Naive B cell (primary cell): ENCODE data around the gene WDR20. TPM values are rescaled to one million over a fixed set of nuclear protein-coding genes. Genes with fewer than 3 reads are reported as not detected.
"Not testable (repeated sequence)": the region's sequence is repeated elsewhere in the genome, so short reads cannot be mapped to it uniquely, and the experiment has no call there.

ENCODE experiments used
- ATAC-seq, 2 donors: fragments of 150-1000 bp; cut with Tn5 transposase; 2 replicates each; pipeline ENCODE4 v1.10.0; 2021; ENCODE audit warnings: low read depth in 2 of 2, mild to moderate bottlenecking in 2 of 2, moderate library complexity in 2 of 2
- DNase-seq: peaks from one replicate; pipeline ENCODE4 v3.0.0; 2022
- H3K27ac Mint-ChIP-seq, 6 donors: one replicate each; pipeline ENCODE4 v1.8.0; 2020 to 2022; ENCODE audit warnings: mild to moderate bottlenecking in 6 of 6, mixed read lengths in 6 of 6, moderate library complexity in 5 of 6, inconsistent platforms in 2 of 6
- H3K27me3 Mint-ChIP-seq, 3 donors: one replicate each; pipeline ENCODE4 v1.8.0; 2021 to 2022; ENCODE audit warnings: mixed read lengths in 3 of 3, mild to moderate bottlenecking in 1 of 3
- H3K36me3 Mint-ChIP-seq, 2 donors: one replicate each; pipeline ENCODE4 v1.8.0; 2020 to 2022; ENCODE audit warnings: mixed read lengths in 2 of 2, inconsistent platforms in 1 of 2, mild to moderate bottlenecking in 1 of 2
- H3K4me1 Mint-ChIP-seq, 3 donors: one replicate each; pipeline ENCODE4 v1.8.0; 2020 to 2022; ENCODE audit warnings: mixed read lengths in 3 of 3, inconsistent platforms in 1 of 3, mild to moderate bottlenecking in 1 of 3, moderate library complexity in 1 of 3
- H3K4me3 Mint-ChIP-seq, 8 donors: one replicate each; pipeline ENCODE4 v1.8.0; 2020 to 2022; ENCODE audit warnings: mild to moderate bottlenecking in 8 of 8, mixed read lengths in 8 of 8, moderate library complexity in 8 of 8, inconsistent platforms in 2 of 8
- H3K9me3 Mint-ChIP-seq, 7 donors: one replicate each; pipeline ENCODE4 v1.8.0; 2020 to 2022; ENCODE audit warnings: mixed read lengths in 7 of 7, mild to moderate bottlenecking in 5 of 7, inconsistent platforms in 2 of 7, moderate library complexity in 1 of 7
- polyA plus RNA-seq, 6 donors: library from polyadenylated mRNA; unstranded; fragments of 300-500 nt; fragmentation: Illumina TruSeq; gene quantifications; one replicate each; pipeline ENCODE4 v1.2.3, GENCODE V29; 2021; ENCODE audit warnings: low read depth in 6 of 6

WDR20 gene
- polyA plus RNA-seq, 6 donors from 2014 or later: 11.2 to 23.1 (median 17.3) TPM

GRCh38 chr14:102235275-102235897 is 95.7 kb downstream of the WDR20 start:
- H3K27ac Mint-ChIP-seq: no peak overlapping the region
- no peak overlapping the region for H3K4me3 Mint-ChIP-seq
- H3K9me3 Mint-ChIP-seq: no peaks in the 10 kb centered on the region
- no peaks in the 10 kb centered on the region for H3K4me1 Mint-ChIP-seq
- no peaks in the 10 kb centered on the region for H3K27me3 Mint-ChIP-seq
- no peaks in the 10 kb centered on the region for H3K36me3 Mint-ChIP-seq
- peak; percentile 55 for DNase-seq
- ATAC-seq: peak; percentile 88 to 96

DNA sequence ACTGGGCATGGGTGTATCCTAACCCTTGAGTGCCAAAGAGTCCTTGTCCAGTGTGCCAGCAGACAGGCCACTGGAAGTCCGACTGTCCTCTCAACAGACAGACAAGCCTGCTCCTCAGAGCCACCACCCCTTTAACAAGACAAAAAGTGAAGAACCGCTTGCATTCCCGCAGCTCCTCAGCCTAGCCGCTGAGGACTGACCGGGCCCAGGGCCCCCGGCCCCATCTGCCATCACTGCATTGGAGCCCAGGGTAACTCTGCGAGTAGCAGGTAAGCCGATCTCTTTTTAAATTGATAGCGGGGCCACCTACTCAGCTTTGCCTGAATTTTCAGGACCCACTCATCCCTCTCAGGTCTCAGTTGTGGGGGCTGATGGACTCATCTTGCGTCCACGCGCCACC is 96.3 kb downstream of the WDR20 start:
- ATAC-seq: no peak
- Mint-ChIP-seq H3K27me3 (no peaks in the 10 kb centered on the region), H3K9me3 (peaks cover 0 to 2% (median 0%) of the 10 kb centered on the region in 7 donors), H3K36me3 (no peaks in the 10 kb centered on the region), H3K4me3 (no peak overlapping the region), H3K27ac (no peak overlapping the region), H3K4me1 (no peaks in the 10 kb centered on the region)
- no peak for DNase-seq

GRCh38 chr14:102238131-102238530 is 98.4 kb downstream of the WDR20 start:
- Mint-ChIP-seq H3K4me3 (no peak overlapping the region), H3K27me3 (no peaks in the 10 kb centered on the region), H3K36me3 (no peaks in the 10 kb centered on the region), H3K27ac (no peak overlapping the region), H3K4me1 (no peaks in the 10 kb centered on the region), H3K9me3 (peaks cover 0 to 2% (median 0%) of the 10 kb centered on the region in 7 donors)
- no peak for ATAC-seq
- no peak for DNase-seq

GRCh38 chr14:102238766-102239165 is 99.1 kb downstream of the WDR20 start:
- Mint-ChIP-seq H3K27ac (no peak overlapping the region), H3K36me3 (no peaks in the 10 kb centered on the region), H3K9me3 (peaks cover 0 to 2% (median 0%) of the 10 kb centered on the region in 7 donors), H3K4me1 (no peaks in the 10 kb centered on the region), H3K27me3 (no peaks in the 10 kb centered on the region), H3K4me3 (no peak overlapping the region)
- DNase-seq: no peak
- no peak for ATAC-seq

DNA sequence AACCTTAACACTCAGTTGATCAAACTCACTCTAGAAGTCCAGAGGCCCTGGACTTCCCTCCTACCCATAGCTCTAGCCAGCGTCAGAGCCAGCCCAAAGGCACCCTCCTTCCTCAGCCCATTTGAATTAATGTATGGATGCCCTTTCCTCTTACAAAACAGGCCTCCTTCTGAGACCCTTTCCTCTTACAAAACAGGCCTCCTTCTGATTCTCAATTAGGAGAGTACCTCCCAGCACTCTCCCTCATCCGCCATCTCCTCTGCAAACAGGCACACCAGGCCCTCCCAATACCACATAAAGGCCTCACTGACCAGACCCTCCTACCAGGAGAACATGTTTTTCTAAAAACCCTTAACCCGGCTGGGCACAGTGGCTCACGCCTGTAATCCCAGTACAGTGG is 99.5 kb downstream of the WDR20 start:
- H3K27me3 Mint-ChIP-seq: no peaks in the 10 kb centered on the region
- no peak for DNase-seq

DNA sequence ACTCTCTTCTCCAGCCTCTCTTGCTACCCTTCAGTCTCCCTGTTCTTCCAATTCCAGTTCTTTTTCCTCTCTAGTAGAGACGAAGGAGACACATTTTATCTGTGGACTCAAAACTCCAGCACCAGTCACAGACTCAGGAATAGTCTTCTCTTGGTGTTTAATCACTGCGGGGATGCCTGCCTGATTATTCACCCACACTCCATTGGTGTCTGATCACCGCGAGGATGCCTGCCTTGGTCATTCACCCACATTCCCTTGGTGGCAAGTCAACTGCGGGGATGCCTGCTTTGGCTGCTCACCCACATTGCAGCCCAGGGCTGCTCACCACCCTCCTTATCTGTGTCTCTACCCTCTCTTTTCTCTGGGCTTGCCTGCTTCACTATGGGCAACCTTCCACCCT is 100.8 kb downstream of the WDR20 start:
- not testable (repeated sequence) for H3K9me3 Mint-ChIP-seq, H3K4me1 Mint-ChIP-seq, H3K27me3 Mint-ChIP-seq, H3K36me3 Mint-ChIP-seq, DNase-seq, ATAC-seq, H3K4me3 Mint-ChIP-seq
- peak overlapping the region in 1 of 6 donors; percentile 13 for H3K27ac Mint-ChIP-seq

More for the DNA sequence above, 99.5 kb downstream of the WDR20 start:
- H3K4me3 Mint-ChIP-seq: no peak overlapping the region
- H3K4me1 Mint-ChIP-seq: no peaks in the 10 kb centered on the region
- no peak overlapping the region for H3K27ac Mint-ChIP-seq
- no peak for ATAC-seq
- H3K9me3 Mint-ChIP-seq: peaks cover 0 to 2% (median 0%) of the 10 kb centered on the region in 7 donors
- no peaks in the 10 kb centered on the region for H3K36me3 Mint-ChIP-seq

DNA sequence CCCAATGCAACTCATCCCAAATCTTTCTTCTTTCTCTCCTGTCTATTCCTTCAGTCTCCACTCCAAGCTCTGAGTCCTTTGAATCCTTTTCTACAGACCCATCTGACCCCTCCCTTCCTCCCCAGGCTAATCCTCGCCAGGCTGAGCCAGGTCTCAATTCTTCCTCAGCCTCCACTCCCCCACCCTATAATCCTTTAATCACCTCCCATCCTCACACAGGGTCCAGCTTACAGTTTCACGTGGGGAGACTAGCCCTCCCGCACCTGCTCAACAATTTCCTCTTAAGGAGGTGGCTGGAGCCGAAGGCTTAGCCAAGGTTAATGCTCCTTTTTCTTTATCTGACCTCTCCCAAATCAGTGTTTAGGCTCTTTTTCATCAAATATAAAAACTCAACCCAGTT is 101.5 kb downstream of the WDR20 start:
- no peaks in the 10 kb centered on the region for H3K4me1 Mint-ChIP-seq
- H3K36me3 Mint-ChIP-seq: no peaks in the 10 kb centered on the region
- H3K27me3 Mint-ChIP-seq: no peaks in the 10 kb centered on the region
- no peak for DNase-seq
- ATAC-seq: no peak
- peaks cover 0 to 2% (median 0%) of the 10 kb centered on the region in 7 donors for H3K9me3 Mint-ChIP-seq
- H3K27ac Mint-ChIP-seq: no peak overlapping the region
- no peak overlapping the region for H3K4me3 Mint-ChIP-seq

GRCh38 chr14:102243795-102244194 is 104.1 kb downstream of the WDR20 start:
- not testable (repeated sequence) for ATAC-seq, DNase-seq, H3K4me3 Mint-ChIP-seq, H3K27me3 Mint-ChIP-seq, H3K4me1 Mint-ChIP-seq, H3K36me3 Mint-ChIP-seq, H3K27ac Mint-ChIP-seq, H3K9me3 Mint-ChIP-seq

- H3K4me3 Mint-ChIP-seq: no peak overlapping the region
- H3K27ac Mint-ChIP-seq: no peak overlapping the region
- no peaks in the 10 kb centered on the region for H3K27me3 Mint-ChIP-seq
- no peaks in the 10 kb centered on the region for H3K36me3 Mint-ChIP-seq
- no peak for ATAC-seq
- H3K4me1 Mint-ChIP-seq: no peaks in the 10 kb centered on the region
- no peaks in the 10 kb centered on the region for H3K9me3 Mint-ChIP-seq
- DNase-seq: no peak
Observed at GRCh38 chr14:102246071-102246470, 106.4 kb downstream of the WDR20 start.

DNA sequence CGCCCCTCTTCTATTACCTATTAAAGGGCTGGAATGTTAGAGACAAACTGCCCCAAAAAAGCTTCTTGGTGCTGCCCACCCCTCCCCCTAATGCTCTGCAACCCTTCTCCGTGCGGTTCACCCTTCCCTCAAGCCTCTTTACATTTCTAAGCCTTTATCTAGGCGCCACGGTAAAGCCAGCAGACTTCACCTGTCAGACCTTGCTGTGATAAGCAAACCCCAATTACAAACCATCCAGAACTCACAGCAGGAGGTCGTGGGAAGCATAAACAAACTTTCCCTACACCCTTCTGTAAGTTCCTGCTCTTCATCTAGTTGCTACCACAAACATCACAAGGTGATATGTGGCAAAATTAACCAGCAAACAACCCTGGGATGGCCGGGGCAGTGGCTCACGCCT is 108.4 kb downstream of the WDR20 start:
- no peak for ATAC-seq
- Mint-ChIP-seq H3K9me3 (no peaks in the 10 kb centered on the region), H3K27ac (no peak overlapping the region), H3K36me3 (no peaks in the 10 kb centered on the region), H3K4me3 (no peak overlapping the region), H3K4me1 (no peaks in the 10 kb centered on the region), H3K27me3 (no peaks in the 10 kb centered on the region)
- no peak for DNase-seq

GRCh38 chr14:102249041-102249440 is 109.3 kb downstream of the WDR20 start:
- Mint-ChIP-seq H3K4me1 (no peaks in the 10 kb centered on the region), H3K27me3 (no peaks in the 10 kb centered on the region), H3K27ac (peak overlapping the region in 1 of 6 donors; percentile 67), H3K9me3 (no peaks in the 10 kb centered on the region), H3K4me3 (no peak overlapping the region), H3K36me3 (no peaks in the 10 kb centered on the region)
- no peak for ATAC-seq
- DNase-seq: no peak

DNA sequence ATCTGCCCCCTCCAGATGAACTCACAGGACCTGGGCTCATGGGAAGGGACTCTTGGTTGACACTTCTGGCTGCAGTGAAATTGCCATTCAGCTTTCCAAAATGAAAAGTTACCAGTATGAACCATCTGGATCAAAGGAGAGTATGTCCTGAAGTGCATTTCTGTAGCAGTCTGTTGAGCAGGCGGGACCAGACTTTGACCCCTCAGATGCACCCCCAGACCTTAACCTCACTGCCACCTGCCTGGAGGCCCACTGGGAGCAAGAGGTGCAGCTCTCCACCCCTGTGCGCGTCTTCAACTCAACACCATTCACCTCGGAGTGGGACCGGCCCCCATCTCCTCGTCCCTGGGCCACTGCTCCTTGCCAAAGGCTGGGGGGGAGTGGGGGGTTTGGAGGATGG is 110.3 kb downstream of the WDR20 start:
- Mint-ChIP-seq H3K9me3 (no peaks in the 10 kb centered on the region), H3K36me3 (no peaks in the 10 kb centered on the region), H3K4me3 (no peak overlapping the region)

DNA sequence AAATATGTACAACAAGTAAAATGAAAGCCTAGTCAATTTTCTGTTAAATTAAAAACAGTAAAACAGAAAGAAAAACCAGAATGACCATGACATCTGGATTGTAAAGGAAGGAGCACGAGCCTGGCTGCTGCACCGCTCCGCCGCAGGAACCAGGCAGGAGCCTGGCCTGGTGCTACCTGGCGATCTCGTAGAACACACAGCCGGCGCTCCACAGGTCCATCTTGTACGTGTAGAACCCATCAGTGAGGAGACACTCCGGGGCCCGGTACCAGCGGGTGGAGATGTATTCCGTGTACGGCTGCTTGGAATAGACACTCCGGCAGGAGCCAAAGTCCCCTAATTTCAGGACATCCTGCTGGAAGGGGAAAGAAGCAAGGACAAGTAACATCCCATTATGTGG is 110.9 kb downstream of the WDR20 start:
- no peaks in the 10 kb centered on the region for H3K36me3 Mint-ChIP-seq
- H3K4me1 Mint-ChIP-seq: no peaks in the 10 kb centered on the region
- DNase-seq: no peak
- no peaks in the 10 kb centered on the region for H3K27me3 Mint-ChIP-seq
- H3K9me3 Mint-ChIP-seq: no peaks in the 10 kb centered on the region
- no peak overlapping the region for H3K4me3 Mint-ChIP-seq
- ATAC-seq: no peak
- peak overlapping the region in 1 of 6 donors; percentile 54 for H3K27ac Mint-ChIP-seq

More for the DNA sequence above, 110.3 kb downstream of the WDR20 start:
- Mint-ChIP-seq H3K27ac (no peak overlapping the region), H3K4me1 (no peaks in the 10 kb centered on the region), H3K27me3 (no peaks in the 10 kb centered on the region)
- ATAC-seq: no peak
- DNase-seq: no peak

DNA sequence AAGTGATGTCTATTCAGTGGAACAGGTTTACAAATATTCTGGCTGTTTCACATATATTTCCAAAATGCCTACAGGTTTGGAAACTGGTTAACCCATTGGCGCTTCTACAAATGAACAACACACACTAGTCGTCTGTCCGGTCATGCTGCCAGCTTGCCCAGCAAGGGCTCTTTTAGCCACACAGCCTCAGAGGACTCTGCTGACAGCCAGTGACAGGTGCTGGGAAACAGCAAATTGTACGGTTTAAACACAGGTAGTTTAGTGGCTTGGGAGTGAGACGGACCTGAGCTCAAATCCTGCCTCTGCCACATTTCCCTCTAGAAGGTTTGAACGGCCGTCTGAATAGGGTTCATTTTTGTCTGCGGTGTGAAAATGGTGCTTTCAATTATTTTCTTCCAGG is 111.5 kb downstream of the WDR20 start:
- no peaks in the 10 kb centered on the region for H3K27me3 Mint-ChIP-seq
- no peak for ATAC-seq
- no peak overlapping the region for H3K27ac Mint-ChIP-seq
- no peak overlapping the region for H3K4me3 Mint-ChIP-seq
- DNase-seq: no peak
- no peaks in the 10 kb centered on the region for H3K9me3 Mint-ChIP-seq
- H3K4me1 Mint-ChIP-seq: no peaks in the 10 kb centered on the region
- H3K36me3 Mint-ChIP-seq: no peaks in the 10 kb centered on the region
